PC-3 (cell line): ENCODE measurements around the gene AMH.

Source experiments
- CTCF ChIP-seq: fragments of 300-600 bp; sonication (generic); conservative IDR thresholded peaks from 2 replicates; pipeline ENCODE4 v1.5.1; 2017; ENCODE audit warnings: antibody characterized with exemption, low read depth, mild to moderate bottlenecking, low read length
- EZH2 ChIP-seq: fragments of 300-600 bp; sonication (generic); IDR thresholded peaks from one replicate; pipeline ENCODE4 v1.6.1; 2017; ENCODE audit warnings: antibody characterized with exemption, mild to moderate bottlenecking, low read length; ENCODE audit not compliant: unreplicated experiment

GRCh38 chr19:2252797-2253105, 3.6 kb downstream of the AMH start:
- TF ChIP-seq CTCF, result no peak
- TF ChIP-seq EZH2, result no peak
